RWPE1 (cell line): ENCODE data around the gene QARS1.
A peak's percentile ranks its signal among the peaks of the same experiment; 100 is the strongest.

ENCODE experiments used
- CTCF ChIA-PET: fragments of 350-600 bp; sonication (Branson Sonifier 250); formaldehyde crosslinking; extraction: SDS; loops from one replicate; lab custom pipeline; 2021; lab: Yijun Ruan, JAX
- POLR2A ChIA-PET: fragments of 400-600 bp; formaldehyde crosslinking; extraction: SDS; loops from one replicate; lab custom pipeline; 2020; ENCODE audit warnings: antibody characterized with exemption; ENCODE audit not compliant: low non-redundant PET; lab: Yijun Ruan, JAX
- DNase-seq: peaks from one replicate; pipeline ENCODE4 v3.0.0; 2012; ENCODE audit warnings: low spot score
- H3K27ac ChIP-seq: fragments of 450-650 bp; 2 replicates; pipeline ENCODE4 v1.5.1; 2017
- CTCF ChIP-seq: fragments of 450-650 bp; conservative IDR thresholded peaks from 2 replicates; pipeline ENCODE4 v1.5.1; 2017; ENCODE audit warnings: low read depth, mild to moderate bottlenecking

Gene QARS1

GRCh38 chr3:49124991-49125670 is 20.6 kb upstream of the QARS1 start:
- TF ChIP-seq CTCF, result no peak
- no peak overlapping the region for H3K27ac ChIP-seq
- no peak for DNase-seq
- ChIA-PET POLR2A (no interaction called here), CTCF (no interaction called here)

GRCh38 chr3:49124203-49124602 is 19.6 kb upstream of the QARS1 start:
- CTCF ChIA-PET, result no interaction called here
- no peak for TF ChIP-seq CTCF
- no peak for DNase-seq
- POLR2A ChIA-PET, result no interaction called here
- H3K27ac ChIP-seq, result no peak overlapping the region

GRCh38 chr3:49123687-49124086 is 19.1 kb upstream of the QARS1 start:
- POLR2A ChIA-PET, result no interaction called here
- no peak for DNase-seq
- TF ChIP-seq CTCF, result no peak
- H3K27ac ChIP-seq, result no peak overlapping the region
- CTCF ChIA-PET, result no interaction called here

GRCh38 chr3:49122886-49123545 is 18.5 kb upstream of the QARS1 start:
- ChIA-PET CTCF (no interaction called here), POLR2A (no interaction called here)
- TF ChIP-seq CTCF, result no peak

GRCh38 chr3:49122451-49122850 is 17.9 kb upstream of the QARS1 start:
- POLR2A ChIA-PET, result no interaction called here
- no peak for TF ChIP-seq CTCF

More at GRCh38 chr3:49122886-49123545, 18.5 kb upstream of the QARS1 start:
- H3K27ac ChIP-seq, result no peak overlapping the region; the same call in 1 of the 2 replicates
- DNase-seq, result no peak

GRCh38 chr3:49122022-49122421 is 17.5 kb upstream of the QARS1 start:
- TF ChIP-seq CTCF, result no peak
- no peak for DNase-seq
- POLR2A ChIA-PET, result no interaction called here
- peak overlapping the region; percentile 95 for H3K27ac ChIP-seq
- CTCF ChIA-PET, result no interaction called here

More at GRCh38 chr3:49122451-49122850, 17.9 kb upstream of the QARS1 start:
- CTCF ChIA-PET, result no interaction called here
- DNase-seq, result no peak
- no peak overlapping the region; the same call in 1 of the 2 replicates for H3K27ac ChIP-seq
